Stomach (tissue), 9 donors: Measurements from ENCODE around the gene BZW1. TPM values are rescaled to one million over a fixed set of nuclear protein-coding genes. Genes with fewer than 3 reads are reported as not detected.

Source experiments
- DNase-seq, 2 donors: peaks; one replicate each; pipeline versions ENCODE4 v3.0.0 to v3.0.0-alpha.2; 2013 to 2019
- H3K27ac ChIP-seq, 5 donors: fragments of 200-600 bp in 4 of 5; sonication (generic) in 4 of 5; one replicate each; pipeline ENCODE4 v1.5.1; 2013 to 2019; ENCODE audit warnings: mild to moderate bottlenecking in 1 of 5, moderate library complexity in 1 of 5
- H3K27me3 ChIP-seq, 3 donors: fragments of 200-600 bp; sonication (generic); one replicate each; pipeline ENCODE4 v1.5.1; 2017 to 2019; ENCODE audit warnings: mixed run types in 1 of 3
- H3K36me3 ChIP-seq, 4 donors: fragments of 200-600 bp; sonication (generic); 1 replicate in 3 of 4; 2 replicates in 1 of 4; pipeline ENCODE4 v1.5.1; 2016 to 2019
- H3K4me1 ChIP-seq, 4 donors: fragments of 200-600 bp; sonication (generic); one replicate each; pipeline ENCODE4 v1.5.1; 2016 to 2019
- H3K4me3 ChIP-seq, 4 donors: fragments of 200-600 bp; sonication (generic) in 3 of 4; one replicate each; pipeline ENCODE4 v1.5.1; 2016 to 2019; ENCODE audit warnings: mild to moderate bottlenecking in 1 of 4
- H3K9me3 ChIP-seq, 4 donors: fragments of 200-600 bp; sonication (generic); one replicate each; pipeline ENCODE4 v1.5.1; 2016 to 2019
- CTCF ChIP-seq, 7 experiments: fragments of 450-650 bp in 4 of 7; fragments of 200-600 bp in 3 of 7; sonication (generic) in 3 of 7; IDR thresholded peaks; one replicate each; pipeline ENCODE4 v1.5.1; 2016 to 2019; ENCODE audit warnings: antibody characterized with exemption in 7 of 7, control low read depth in 2 of 7, mild to moderate bottlenecking in 1 of 7
- EP300 ChIP-seq: sonication (generic); formaldehyde crosslinking; IDR thresholded peaks from one replicate; pipeline ENCODE4 v1.6.1; 2017; ENCODE audit warnings: antibody characterized with exemption
- POLR2A ChIP-seq, 4 donors: fragments of 450-650 bp; IDR thresholded peaks; one replicate each; pipeline ENCODE4 v1.6.1; 2016; ENCODE audit warnings: antibody characterized with exemption in 4 of 4, control low read depth in 2 of 4, mild to moderate bottlenecking in 1 of 4, moderate library complexity in 1 of 4
- POLR2AphosphoS5 ChIP-seq, 3 donors: sonication (generic); formaldehyde crosslinking; IDR thresholded peaks; one replicate each; pipeline ENCODE4 v1.6.1; 2016; ENCODE audit warnings: antibody characterized with exemption in 3 of 3
- WGBS, 5 donors: extraction: QIAGEN DNeasy Blood & Tissue Kit in 3 of 5; methylation state at CpG; one replicate each; pipeline versions ENCODE4 v1.1.5 to v1.1.7; 2013 to 2018; 5-methylcytosine and 5-hydroxymethylcytosine counted together
- intact Hi-C: fragments of 100-400 bp; cut with DNase I; formaldehyde crosslinking; loops from one replicate; pipeline ENCODE4 v1.15.1; 2023; ENCODE audit warnings: low total_unique reads
- polyA plus RNA-seq, 3 donors: library from polyadenylated mRNA; stranded (reverse); fragments of 200-250 nt; gene quantifications; one replicate each; pipeline ENCODE4 v1.2.3, GENCODE V29; 2013
- total RNA-seq, 5 donors: library from RNA; depleted of rRNA; stranded (reverse); fragments of >200 nt; gene quantifications; one replicate each; pipeline versions ENCODE4 v1.1.0 to v1.2.3, GENCODE V29; 2014 to 2016
- donor health status: healthy with polysubstance abuse.
- donor health status: Bipolar disorder and iron deficiency.
- donor health status: healthy.

The BZW1 gene
- total and polyA plus RNA-seq, 8 donors = 31.0 to 530 (median 94.4) TPM

- no peak overlapping the region for H3K4me3 ChIP-seq
- WGBS, 5 donors = 36 to 74% (median 60%) methylated on average over 2 of the region's 2 CpGs
- TF ChIP-seq POLR2AphosphoS5 (IDR thresholded peaks at IDR 0.05) = no peak
- no peak for TF ChIP-seq EP300
- no peak for TF ChIP-seq POLR2A (IDR thresholded peaks at IDR 0.05)
- no peak overlapping the region for H3K27ac ChIP-seq
- H3K4me1 ChIP-seq = no peaks in the 10 kb centered on the region
- no peaks in the 10 kb centered on the region for H3K27me3 ChIP-seq
- intact Hi-C loops = no loop called here
- peaks cover 0 to 4% (median 0%) of the 10 kb centered on the region in 4 donors for H3K9me3 ChIP-seq
- DNase-seq = no peak
- no peaks in the 10 kb centered on the region for H3K36me3 ChIP-seq
Observed at GRCh38 chr2:200772620-200773019, 39.1 kb upstream of the BZW1 start.

- 94 to 96% (median 95%) methylated on average over 1 of the region's 1 CpG for WGBS, 5 donors
- Histone ChIP-seq H3K4me1 (no peaks in the 10 kb centered on the region), H3K4me3 (no peak overlapping the region), H3K9me3 (peaks cover 0 to 4% (median 0%) of the 10 kb centered on the region in 4 donors), H3K27me3 (no peaks in the 10 kb centered on the region), H3K36me3 (no peaks in the 10 kb centered on the region), H3K27ac (no peak overlapping the region)
- DNase-seq = no peak
- TF ChIP-seq POLR2AphosphoS5 (IDR thresholded peaks at IDR 0.05) (no peak), EP300 (no peak), POLR2A (IDR thresholded peaks at IDR 0.05) (no peak), CTCF (IDR thresholded peaks at IDR 0.05) (no peak)
- intact Hi-C loops = no loop called here
Observed at GRCh38 chr2:200773083-200773482, 38.6 kb upstream of the BZW1 start.

- intact Hi-C loops = no loop called here
- no peak for DNase-seq
- 62 to 84% (median 77%) methylated on average over 1 of the region's 1 CpG for WGBS, 5 donors
Observed at GRCh38 chr2:200774920-200775319, 36.8 kb upstream of the BZW1 start.

GRCh38 chr2:200777275-200777674 lies 34.4 kb upstream of the BZW1 start:
- Histone ChIP-seq H3K36me3 (no peaks in the 10 kb centered on the region), H3K9me3 (peaks cover 0 to 4% (median 0%) of the 10 kb centered on the region in 4 donors), H3K4me3 (no peak overlapping the region), H3K4me1 (no peaks in the 10 kb centered on the region), H3K27ac (no peak overlapping the region), H3K27me3 (no peaks in the 10 kb centered on the region)
- DNase-seq = no peak
- intact Hi-C loops = no loop called here
- no peak for TF ChIP-seq POLR2A (IDR thresholded peaks at IDR 0.05)
- no peak for TF ChIP-seq CTCF (IDR thresholded peaks at IDR 0.05)
- TF ChIP-seq POLR2AphosphoS5 (IDR thresholded peaks at IDR 0.05) = no peak
- TF ChIP-seq EP300 = no peak

More at GRCh38 chr2:200774920-200775319, 36.8 kb upstream of the BZW1 start:
- TF ChIP-seq POLR2A (IDR thresholded peaks at IDR 0.05) (no peak), POLR2AphosphoS5 (IDR thresholded peaks at IDR 0.05) (no peak), EP300 (no peak), CTCF (IDR thresholded peaks at IDR 0.05) (no peak)
- no peaks in the 10 kb centered on the region for H3K4me1 ChIP-seq
- no peaks in the 10 kb centered on the region for H3K27me3 ChIP-seq
- H3K9me3 ChIP-seq = peaks cover 0 to 4% (median 0%) of the 10 kb centered on the region in 4 donors
- no peak overlapping the region for H3K27ac ChIP-seq
- no peak overlapping the region for H3K4me3 ChIP-seq
- H3K36me3 ChIP-seq = no peaks in the 10 kb centered on the region

- H3K4me3 ChIP-seq = no peak overlapping the region
- WGBS, 5 donors = 67 to 86% (median 74%) methylated on average over 7 of the region's 7 CpGs
Observed at GRCh38 chr2:200778038-200778437, 33.7 kb upstream of the BZW1 start.

More at GRCh38 chr2:200778038-200778437, 33.7 kb upstream of the BZW1 start:
- Histone ChIP-seq H3K27me3 (no peaks in the 10 kb centered on the region), H3K27ac (no peak overlapping the region), H3K36me3 (no peaks in the 10 kb centered on the region), H3K4me1 (no peaks in the 10 kb centered on the region), H3K9me3 (peaks cover 0 to 1% (median 0%) of the 10 kb centered on the region in 4 donors)
- TF ChIP-seq CTCF (IDR thresholded peaks at IDR 0.05) = no peak
- no peak for TF ChIP-seq EP300
- DNase-seq = no peak
- intact Hi-C loops = no loop called here
